Natural killer cell (primary cell): ENCODE results near the gene ACADL. TPM values are rescaled to one million over a fixed set of nuclear protein-coding genes. Genes with fewer than 3 reads are reported as not detected.

ENCODE experiments used
- ATAC-seq, 3 donors: fragments of 150-1000 bp in 2 of 3; fragments of 200-7000 bp in 1 of 3; cut with Tn5 transposase; 1 replicate in 1 of 3; 2 replicates in 2 of 3; pipeline ENCODE4 v1.10.0; 2021; ENCODE audit warnings: mild to moderate bottlenecking in 2 of 3, moderate library complexity in 2 of 3
- DNase-seq, 2 donors: peaks; one replicate each; pipeline versions ENCODE4 v3.0.0 to v3.0.0-alpha.2; 2013 to 2021; ENCODE audit warnings: mixed read lengths in 1 of 2
- H3K27ac ChIP-seq: one replicate; pipeline ENCODE4 v1.5.1; 2013; ENCODE audit warnings: mild to moderate bottlenecking, low read length
- H3K27me3 ChIP-seq: one replicate; pipeline ENCODE4 v1.6.1; 2013; ENCODE audit warnings: low read length; ENCODE audit not compliant: control insufficient read depth, insufficient read depth
- H3K36me3 ChIP-seq: one replicate; pipeline ENCODE4 v1.6.1; 2013; ENCODE audit warnings: low read length; ENCODE audit not compliant: control insufficient read depth, insufficient read depth
- H3K4me1 ChIP-seq: one replicate; pipeline ENCODE4 v1.6.1; 2013; ENCODE audit warnings: low read length; ENCODE audit not compliant: control insufficient read depth, insufficient read depth
- H3K4me3 ChIP-seq: one replicate; pipeline ENCODE4 v1.5.1; 2013; ENCODE audit warnings: low read length
- H3K9me3 ChIP-seq: one replicate; pipeline ENCODE4 v1.6.1; 2013; ENCODE audit warnings: low read length; ENCODE audit not compliant: control insufficient read depth, insufficient read depth
- H3K27ac Mint-ChIP-seq, 2 donors: one replicate each; pipeline ENCODE4 v1.8.0; 2022; ENCODE audit warnings: mild to moderate bottlenecking in 2 of 2, mixed read lengths in 2 of 2, moderate library complexity in 1 of 2
- H3K27me3 Mint-ChIP-seq, 2 donors: one replicate each; pipeline ENCODE4 v1.8.0; 2022; ENCODE audit warnings: low read depth in 2 of 2, mixed read lengths in 2 of 2
- H3K36me3 Mint-ChIP-seq: one replicate; pipeline ENCODE4 v1.8.0; 2022; ENCODE audit warnings: mixed read lengths
- H3K4me1 Mint-ChIP-seq, 2 donors: one replicate each; pipeline ENCODE4 v1.8.0; 2022; ENCODE audit warnings: mixed read lengths in 2 of 2
- H3K4me3 Mint-ChIP-seq: one replicate; pipeline ENCODE4 v1.8.0; 2022; ENCODE audit warnings: mild to moderate bottlenecking, moderate library complexity, mixed read lengths
- H3K9me3 Mint-ChIP-seq, 2 donors: one replicate each; pipeline ENCODE4 v1.8.0; 2022; ENCODE audit warnings: mixed read lengths in 2 of 2
- WGBS: methylation state at CpG from one replicate; pipeline ENCODE4 v1.1.7; 2013; ENCODE audit warnings: missing lambda C conversion rate; ENCODE audit not compliant: insufficient coverage; 5-methylcytosine and 5-hydroxymethylcytosine counted together
- intact Hi-C: fragments of 100-400 bp; cut with micrococcal nuclease; formaldehyde crosslinking; loops from one replicate; pipeline ENCODE4 v1.14.2; 2022
- total RNA-seq, 4 donors: library from RNA; stranded (reverse); fragments of 120-200 nt in 1 of 4; gene quantifications; one replicate each; pipeline versions ENCODE4 v1.2.3 to v1.2.4, GENCODE V29; 2013 to 2022
- TF ChIP-seq, protein P1 (sequence below): fragments of 200-600 bp; IDR thresholded peaks from one replicate; pipeline ENCODE4 v1.8.0; 2022; ENCODE audit warnings: antibody characterized with exemption

Gene ACADL
- total RNA-seq, 3 donors from 2014 or later (not counting 1 experiment from before 2014, with no cell fraction given) = not detected

DNA sequence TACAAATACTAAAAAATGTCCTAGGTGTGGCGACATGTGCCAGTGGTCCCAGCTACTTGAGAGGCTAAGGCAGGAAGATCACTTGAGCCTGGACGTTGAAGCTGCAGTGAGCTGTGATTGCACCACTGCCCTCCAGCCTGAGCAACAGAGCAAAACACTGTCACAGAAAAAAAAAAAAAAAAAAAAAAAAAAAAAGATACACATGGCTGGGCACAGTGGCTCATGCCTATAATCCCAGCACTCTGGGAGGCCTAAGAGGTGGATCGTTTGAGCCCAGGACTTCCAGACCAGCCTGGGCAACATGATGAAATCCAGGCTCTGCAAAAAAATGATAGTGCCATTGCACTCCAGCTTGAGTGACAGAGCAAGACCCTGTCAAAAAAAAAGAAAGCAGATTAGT, 67.7 kb downstream of the ACADL start:
- 72% methylated on average over 3 of the region's 3 CpGs for WGBS
- TF ChIP-seq, protein P1, sequence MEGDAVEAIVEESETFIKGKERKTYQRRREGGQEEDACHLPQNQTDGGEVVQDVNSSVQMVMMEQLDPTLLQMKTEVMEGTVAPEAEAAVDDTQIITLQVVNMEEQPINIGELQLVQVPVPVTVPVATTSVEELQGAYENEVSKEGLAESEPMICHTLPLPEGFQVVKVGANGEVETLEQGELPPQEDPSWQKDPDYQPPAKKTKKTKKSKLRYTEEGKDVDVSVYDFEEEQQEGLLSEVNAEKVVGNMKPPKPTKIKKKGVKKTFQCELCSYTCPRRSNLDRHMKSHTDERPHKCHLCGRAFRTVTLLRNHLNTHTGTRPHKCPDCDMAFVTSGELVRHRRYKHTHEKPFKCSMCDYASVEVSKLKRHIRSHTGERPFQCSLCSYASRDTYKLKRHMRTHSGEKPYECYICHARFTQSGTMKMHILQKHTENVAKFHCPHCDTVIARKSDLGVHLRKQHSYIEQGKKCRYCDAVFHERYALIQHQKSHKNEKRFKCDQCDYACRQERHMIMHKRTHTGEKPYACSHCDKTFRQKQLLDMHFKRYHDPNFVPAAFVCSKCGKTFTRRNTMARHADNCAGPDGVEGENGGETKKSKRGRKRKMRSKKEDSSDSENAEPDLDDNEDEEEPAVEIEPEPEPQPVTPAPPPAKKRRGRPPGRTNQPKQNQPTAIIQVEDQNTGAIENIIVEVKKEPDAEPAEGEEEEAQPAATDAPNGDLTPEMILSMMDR = no peak
- H3K4me3 ChIP-seq = no peak overlapping the region

DNA sequence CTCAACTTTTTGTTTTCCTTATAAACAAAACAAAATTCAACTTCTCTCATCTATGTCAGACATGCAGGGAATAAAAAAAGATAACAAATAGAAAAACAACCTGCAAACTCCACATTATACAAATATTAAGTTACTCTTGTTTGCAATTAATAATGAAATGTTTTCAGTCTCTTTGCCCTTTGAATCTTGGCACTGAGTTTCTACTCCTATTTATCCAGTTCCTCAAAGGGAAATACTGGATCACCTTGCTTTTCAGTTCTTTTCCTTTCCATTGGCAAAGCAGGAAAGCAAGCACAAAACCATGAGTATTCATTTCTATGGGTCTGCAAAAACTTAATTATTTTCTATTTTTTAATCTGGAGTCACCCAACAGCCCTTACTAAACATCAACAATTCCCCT, 77.6 kb downstream of the ACADL start:
- intact Hi-C loops = no loop called here
- H3K27ac Mint-ChIP-seq = no peak overlapping the region
- Histone ChIP-seq H3K27me3 (no peaks in the 10 kb centered on the region), H3K4me1 (no peaks in the 10 kb centered on the region), H3K9me3 (no peaks in the 10 kb centered on the region), H3K27ac (no peak overlapping the region), H3K36me3 (peaks cover 6% of the 10 kb centered on the region), H3K4me3 (no peak overlapping the region)
- peaks cover 9% of the 10 kb centered on the region for H3K36me3 Mint-ChIP-seq
- TF ChIP-seq, protein P1 = no peak
- H3K27me3 Mint-ChIP-seq = no peaks in the 10 kb centered on the region
- no peak for ATAC-seq
- H3K9me3 Mint-ChIP-seq = peaks cover 0 to 3% of the 10 kb centered on the region in 2 donors
- no peak overlapping the region for H3K4me3 Mint-ChIP-seq
- H3K4me1 Mint-ChIP-seq = no peaks in the 10 kb centered on the region
- no peak for DNase-seq

More for the DNA sequence above, 67.7 kb downstream of the ACADL start:
- no peak overlapping the region for H3K4me3 Mint-ChIP-seq
- H3K36me3 Mint-ChIP-seq = no peaks in the 10 kb centered on the region
- H3K9me3 ChIP-seq = no peaks in the 10 kb centered on the region
- no peaks in the 10 kb centered on the region for H3K36me3 ChIP-seq
- H3K27ac Mint-ChIP-seq = no peak overlapping the region
- no peak overlapping the region for H3K27ac ChIP-seq
- no peaks in the 10 kb centered on the region for H3K27me3 ChIP-seq
- H3K4me1 ChIP-seq = no peaks in the 10 kb centered on the region
- DNase-seq = no peak
- H3K9me3 Mint-ChIP-seq = no peaks in the 10 kb centered on the region
- H3K4me1 Mint-ChIP-seq = no peaks in the 10 kb centered on the region
- intact Hi-C loops = no loop called here
- no peaks in the 10 kb centered on the region for H3K27me3 Mint-ChIP-seq
- no peak for ATAC-seq

Other genes with a start within 250 kb of the ACADL start
- gene RPE, start 222.8 kb downstream of the ACADL start, total RNA-seq = 10 to 100 TPM; 36.2 to 57.4 (median 52.4) TPM
- gene KANSL1L, start 54.0 kb downstream of the ACADL start, total RNA-seq = 10 to 100 TPM in 1 of 3 donors, 1 to 10 TPM in 2; 7.6 to 11.2 (median 9.5) TPM
- not detected for gene MYL1, start 89.7 kb upstream of the ACADL start, total RNA-seq